HepG2 (cell line): Measurements from ENCODE around the gene FNDC3B. TPM values are rescaled to one million over a fixed set of nuclear protein-coding genes. Genes with fewer than 3 reads are reported as not detected.
A peak's percentile ranks its signal among the peaks of the same experiment; 100 is the strongest.

Source experiments
- BATF2 ChIP-seq: sonication (generic); formaldehyde crosslinking; IDR thresholded peaks from 2 replicates; pipeline ENCODE4 v1.8.0; 2022; ENCODE audit warnings: mild to moderate bottlenecking, missing genetic modification reagents, moderate library complexity
- BORCS8-MEF2B ChIP-seq: sonication (generic); formaldehyde crosslinking; IDR thresholded peaks from 2 replicates; pipeline ENCODE4 v1.8.0; 2022; ENCODE audit warnings: mild to moderate bottlenecking, missing genetic modification reagents
- EEA1 ChIP-seq: sonication (generic); formaldehyde crosslinking; IDR thresholded peaks from 2 replicates; pipeline ENCODE4 v1.5.1; 2020; ENCODE audit warnings: mild to moderate bottlenecking, missing genetic modification reagents, borderline replicate concordance
- FOXC1 ChIP-seq: sonication (generic); formaldehyde crosslinking; IDR thresholded peaks from 2 replicates; pipeline ENCODE4 v1.8.0; 2022; ENCODE audit warnings: mild to moderate bottlenecking, missing genetic modification reagents, borderline replicate concordance
- GZF1 ChIP-seq: sonication (generic); formaldehyde crosslinking; IDR thresholded peaks from 2 replicates; pipeline ENCODE4 v1.5.1; 2020; ENCODE audit warnings: mild to moderate bottlenecking, missing genetic modification reagents
- HHEX ChIP-seq: IDR thresholded peaks from 2 replicates; pipeline ENCODE4 v1.6.1; 2016; ENCODE audit warnings: control low read depth
- HIC2 ChIP-seq: sonication (generic); formaldehyde crosslinking; IDR thresholded peaks from 2 replicates; pipeline ENCODE4 v1.9.0; 2022; ENCODE audit warnings: low read depth, missing genetic modification reagents
- HMG20B ChIP-seq: conservative IDR thresholded peaks from 2 replicates; pipeline ENCODE4 v1.6.1; 2016; ENCODE audit warnings: missing genetic modification reagents, missing compliant biosample characterization
- JARID2 ChIP-seq: sonication (generic); formaldehyde crosslinking; IDR thresholded peaks from 2 replicates; pipeline ENCODE4 v1.8.1; 2023; ENCODE audit warnings: missing genetic modification reagents, inconsistent platforms; ENCODE audit not compliant: insufficient replicate concordance
- KDM3A ChIP-seq: IDR thresholded peaks from 2 replicates; pipeline ENCODE4 v1.6.1; 2018; ENCODE audit warnings: low read depth, missing compliant biosample characterization
- MAF1 ChIP-seq: sonication (generic); formaldehyde crosslinking; IDR thresholded peaks from 2 replicates; pipeline ENCODE4 v1.5.0; 2020; ENCODE audit warnings: missing genetic modification reagents, borderline replicate concordance
- NFATC3 ChIP-seq: sonication (generic); formaldehyde crosslinking; IDR thresholded peaks from 2 replicates; pipeline ENCODE4 v1.5.1; 2020; ENCODE audit warnings: mild to moderate bottlenecking, missing genetic modification reagents
- NFIC ChIP-seq: IDR thresholded peaks from 2 replicates; pipeline ENCODE4 v1.6.1; 2012; ENCODE audit warnings: mild to moderate bottlenecking, low read length, inconsistent platforms
- SMARCC2 ChIP-seq: fragments of 450-650 bp; IDR thresholded peaks from 2 replicates; pipeline ENCODE4 v1.6.1; 2017; ENCODE audit warnings: antibody characterized with exemption, mild to moderate bottlenecking
- TOPORS ChIP-seq: sonication (generic); formaldehyde crosslinking; IDR thresholded peaks from 2 replicates; pipeline ENCODE4 v1.8.0; 2023; ENCODE audit warnings: mild to moderate bottlenecking, missing genetic modification reagents
- ZBED4 ChIP-seq: sonication (generic); formaldehyde crosslinking; IDR thresholded peaks from 2 replicates; pipeline ENCODE4 v1.4.0; 2020; ENCODE audit warnings: missing genetic modification reagents, borderline replicate concordance
- ZNF20 ChIP-seq: sonication (generic); formaldehyde crosslinking; IDR thresholded peaks from 2 replicates; pipeline ENCODE4 v1.4.0; 2020; ENCODE audit warnings: mild to moderate bottlenecking, moderate library complexity, missing genetic modification reagents
- ZNF225 ChIP-seq: sonication (generic); formaldehyde crosslinking; IDR thresholded peaks from 2 replicates; pipeline ENCODE4 v1.4.0; 2020; ENCODE audit warnings: mild to moderate bottlenecking, missing genetic modification reagents
- ZNF331 ChIP-seq: sonication (generic); formaldehyde crosslinking; IDR thresholded peaks from 2 replicates; pipeline ENCODE4 v1.4.0; 2020; ENCODE audit warnings: missing genetic modification reagents
- ZNF747 ChIP-seq: sonication (generic); formaldehyde crosslinking; IDR thresholded peaks from 2 replicates; pipeline ENCODE4 v1.8.1; 2023; ENCODE audit warnings: missing genetic modification reagents, mild to moderate bottlenecking, borderline replicate concordance
- polyA plus RNA-seq, 8 experiments: library from polyadenylated mRNA; depleted of rRNA in 3 of 8; stranded (reverse) in 7 of 8; unstranded in 1 of 8; fragments of >200 nt; fragmentation: Illumina TruSeq in 4 of 8; extraction: Trizol in 4 of 8; gene quantifications; 2 replicates each; pipeline versions ENCODE4 v1.2.1 to v1.2.3, GENCODE V29; 2011 to 2016; ENCODE audit warnings: low read depth in 4 of 8, missing spikeins in 1 of 8, mixed read lengths in 1 of 8; ENCODE audit not compliant: insufficient read depth in 1 of 8
- total RNA-seq, 5 experiments: library from RNA; depleted of rRNA; stranded (reverse); fragments of >200 nt; fragmentation: Illumina TruSeq; extraction: Trizol; gene quantifications; 2 replicates each; pipeline ENCODE4 v1.2.3, GENCODE V29; 2016; ENCODE audit warnings: low read depth in 1 of 5
- TF ChIP-seq, protein P1 (sequence below): sonication (generic); formaldehyde crosslinking; IDR thresholded peaks from 2 replicates; pipeline ENCODE4 v1.5.1; 2020; ENCODE audit warnings: mild to moderate bottlenecking, missing genetic modification reagents

Gene FNDC3B
- total and polyA plus RNA-seq, 2 of the 13 experiments (the other 11 are each of a cell fraction or from before 2014, with no cell fraction given) = 74.8 to 103 TPM

DNA sequence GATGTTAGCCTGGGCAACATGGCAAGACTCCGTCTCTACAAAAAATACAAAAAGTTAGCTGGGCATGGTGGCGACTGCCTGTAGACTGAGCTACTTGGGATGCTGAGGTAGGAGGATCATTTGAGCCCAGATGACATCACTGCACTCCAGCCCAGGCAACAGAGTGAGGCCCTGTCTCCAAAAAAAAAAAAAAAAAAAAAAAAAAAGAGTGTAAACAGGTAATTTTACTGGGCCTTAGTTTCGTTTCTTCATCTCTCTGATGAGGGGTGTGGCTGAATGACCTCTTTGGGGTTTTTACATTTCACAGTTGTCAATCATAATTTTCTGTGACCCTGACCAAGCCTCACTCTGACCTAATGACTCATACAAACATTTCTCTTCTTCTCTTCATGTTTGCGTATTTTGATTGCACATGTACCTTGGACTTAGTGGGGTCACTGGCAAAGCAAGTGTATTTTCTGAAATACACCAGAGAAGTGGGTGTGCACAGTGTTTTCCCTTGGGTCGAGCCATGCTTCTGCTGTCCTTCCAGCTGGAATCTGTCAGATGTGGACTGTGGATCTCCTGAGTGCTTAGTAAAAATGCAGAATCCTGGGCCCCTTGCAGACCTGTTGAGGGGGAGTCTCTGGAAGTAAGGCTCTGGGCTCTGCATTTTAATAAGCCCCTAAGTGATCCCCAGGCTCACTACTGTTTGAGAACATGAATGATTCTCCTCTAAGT is 140.5 kb downstream of the FNDC3B start (continued):
- TF ChIP-seq BATF2 (no peak), NFIC (peak; percentile 83; the same call in 1 of the 2 replicates), JARID2 (no peak), TOPORS (CRISPR knock-in tag) (0 out of 2 replicates have a peak, but pooled peaks have one; percentile 19), EEA1 (CRISPR knock-in tag) (no peak), GZF1 (CRISPR knock-in tag) (no peak; the same call in 1 of the 2 replicates), MAF1 (no peak), KDM3A (no peak), ZNF747 (CRISPR knock-in tag) (0 out of 2 replicates have a peak, but pooled peaks have one; percentile 61), ZBED4 (CRISPR knock-in tag) (no peak), ZNF20 (no peak), HHEX (CRISPR knock-in tag) (peak; percentile 80), FOXC1 (no peak), HIC2 (no peak), NFATC3 (CRISPR knock-in tag) (no peak), SMARCC2 (no peak), BORCS8-MEF2B (CRISPR knock-in tag) (0 out of 2 replicates have a peak, but pooled peaks have one; percentile 46), ZNF331 (CRISPR knock-in tag) (peak; percentile 64; the same call in 1 of the 2 replicates), ZNF225 (no peak), HMG20B (peak; percentile 75; the same call in 1 of the 2 replicates)
- TF ChIP-seq, protein P1, sequence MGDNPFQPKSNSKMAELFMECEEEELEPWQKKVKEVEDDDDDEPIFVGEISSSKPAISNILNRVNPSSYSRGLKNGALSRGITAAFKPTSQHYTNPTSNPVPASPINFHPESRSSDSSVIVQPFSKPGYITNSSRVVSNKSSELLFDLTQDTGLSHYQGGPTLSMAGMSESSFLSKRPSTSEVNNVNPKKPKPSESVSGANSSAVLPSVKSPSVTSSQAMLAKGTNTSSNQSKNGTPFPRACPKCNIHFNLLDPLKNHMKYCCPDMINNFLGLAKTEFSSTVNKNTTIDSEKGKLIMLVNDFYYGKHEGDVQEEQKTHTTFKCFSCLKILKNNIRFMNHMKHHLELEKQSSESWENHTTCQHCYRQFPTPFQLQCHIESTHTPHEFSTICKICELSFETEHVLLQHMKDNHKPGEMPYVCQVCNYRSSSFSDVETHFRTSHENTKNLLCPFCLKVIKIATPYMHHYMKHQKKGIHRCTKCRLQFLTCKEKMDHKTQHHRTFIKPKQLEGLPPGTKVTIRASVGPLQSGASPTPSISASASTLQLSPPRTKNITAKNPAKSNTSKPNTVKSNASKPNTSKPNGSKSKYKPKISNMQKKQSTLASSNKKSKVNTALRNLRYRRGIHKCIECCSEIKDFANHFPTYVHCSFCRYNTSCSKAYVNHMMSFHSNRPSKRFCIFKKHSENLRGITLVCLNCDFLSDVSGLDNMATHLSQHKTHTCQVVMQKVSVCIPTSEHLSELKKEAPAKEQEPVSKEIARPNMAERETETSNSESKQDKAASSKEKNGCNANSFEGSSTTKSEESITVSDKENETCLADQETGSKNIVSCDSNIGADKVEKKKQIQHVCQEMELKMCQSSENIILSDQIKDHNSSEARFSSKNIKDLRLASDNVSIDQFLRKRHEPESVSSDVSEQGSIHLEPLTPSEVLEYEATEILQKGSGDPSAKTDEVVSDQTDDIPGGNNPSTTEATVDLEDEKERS = peak; percentile 90
